Measurements from ENCODE around the gene ZNF385D. TPM values are rescaled to one million over a fixed set of nuclear protein-coding genes. Genes with fewer than 3 reads are reported as not detected.

Gene ZNF385D
- total RNA-seq, 1 donor from 2014 or later, result 42.9 TPM

- Mint-ChIP-seq H3K9me3 (ENCODE audit: unreplicated experiment) (no peaks in the 10 kb centered on the region), H3K4me1 (ENCODE audit: low read depth, unreplicated experiment) (no peaks in the 10 kb centered on the region), H3K36me3 (ENCODE audit: unreplicated experiment) (no peaks in the 10 kb centered on the region), H3K4me3 (ENCODE audit: unreplicated experiment) (no peak overlapping the region), H3K27me3 (ENCODE audit: unreplicated experiment) (no peaks in the 10 kb centered on the region), H3K27ac (ENCODE audit: unreplicated experiment) (no peak overlapping the region)
- no peak for TF ChIP-seq CTCF (IDR thresholded peaks at IDR 0.05; ENCODE audit: partially characterized antibody, unreplicated experiment)
- DNase-seq, result no peak
Measured at GRCh38 chr3:21672303-21672702, 78.7 kb downstream of the ZNF385D start.

DNA sequence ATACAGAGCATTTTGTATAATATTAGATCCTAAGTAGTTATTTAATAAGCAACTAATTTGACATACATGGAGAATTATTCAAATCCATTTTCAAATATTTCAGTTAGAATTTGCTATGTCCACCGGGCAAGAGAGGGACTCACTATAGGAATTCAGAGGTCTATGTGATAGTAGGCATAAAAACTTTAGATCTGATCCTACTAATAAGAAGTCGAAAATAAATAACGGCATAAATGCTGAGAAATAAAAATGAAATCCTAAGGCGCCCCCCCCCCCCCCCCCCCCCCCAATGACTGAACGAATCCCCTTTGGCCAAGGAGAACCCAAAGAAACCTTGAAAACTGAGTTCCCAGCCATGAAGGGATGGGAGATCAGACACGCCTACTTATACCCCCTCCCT lies 80.6 kb downstream of the ZNF385D start:
- H3K4me3 Mint-ChIP-seq (ENCODE audit: unreplicated experiment), result no peak overlapping the region
- H3K27me3 Mint-ChIP-seq (ENCODE audit: unreplicated experiment), result no peaks in the 10 kb centered on the region
- no peaks in the 10 kb centered on the region for H3K9me3 Mint-ChIP-seq (ENCODE audit: unreplicated experiment)

DNA sequence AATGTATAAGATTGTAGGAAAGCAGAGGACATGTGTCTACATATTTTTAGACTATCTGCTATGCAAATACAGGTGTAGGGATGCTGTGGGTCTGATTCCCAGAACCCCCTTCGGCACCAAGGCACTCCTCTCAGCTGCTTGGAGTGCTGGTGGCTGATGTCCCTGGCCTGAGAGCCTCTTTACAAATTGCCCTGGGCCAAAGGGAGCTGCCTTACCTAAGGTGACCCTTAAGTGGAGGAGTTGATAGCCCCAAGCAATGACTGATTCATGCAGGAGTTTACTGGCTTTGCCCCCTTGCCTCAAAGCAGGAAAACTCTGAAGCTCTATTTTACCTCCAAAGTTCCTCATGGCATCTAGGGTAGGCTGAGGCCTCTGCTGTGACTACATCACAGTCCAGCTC lies 83.0 kb downstream of the ZNF385D start:
- peaks cover 5% of the 10 kb centered on the region for H3K4me1 Mint-ChIP-seq (ENCODE audit: low read depth, unreplicated experiment)
- H3K4me3 Mint-ChIP-seq (ENCODE audit: unreplicated experiment), result no peak overlapping the region
- H3K36me3 Mint-ChIP-seq (ENCODE audit: unreplicated experiment), result no peaks in the 10 kb centered on the region
- peaks cover 2% of the 10 kb centered on the region for H3K9me3 Mint-ChIP-seq (ENCODE audit: unreplicated experiment)
- DNase-seq, result no peak
- no peak overlapping the region for H3K27ac Mint-ChIP-seq (ENCODE audit: unreplicated experiment)
- H3K27me3 Mint-ChIP-seq (ENCODE audit: unreplicated experiment), result no peaks in the 10 kb centered on the region
- TF ChIP-seq CTCF (IDR thresholded peaks at IDR 0.05; ENCODE audit: partially characterized antibody, unreplicated experiment), result no peak

More for the DNA sequence above, 80.6 kb downstream of the ZNF385D start:
- Mint-ChIP-seq H3K4me1 (ENCODE audit: low read depth, unreplicated experiment) (no peaks in the 10 kb centered on the region), H3K27ac (ENCODE audit: unreplicated experiment) (no peak overlapping the region), H3K36me3 (ENCODE audit: unreplicated experiment) (no peaks in the 10 kb centered on the region)
- no peak for TF ChIP-seq CTCF (IDR thresholded peaks at IDR 0.05; ENCODE audit: partially characterized antibody, unreplicated experiment)
- DNase-seq, result no peak

DNA sequence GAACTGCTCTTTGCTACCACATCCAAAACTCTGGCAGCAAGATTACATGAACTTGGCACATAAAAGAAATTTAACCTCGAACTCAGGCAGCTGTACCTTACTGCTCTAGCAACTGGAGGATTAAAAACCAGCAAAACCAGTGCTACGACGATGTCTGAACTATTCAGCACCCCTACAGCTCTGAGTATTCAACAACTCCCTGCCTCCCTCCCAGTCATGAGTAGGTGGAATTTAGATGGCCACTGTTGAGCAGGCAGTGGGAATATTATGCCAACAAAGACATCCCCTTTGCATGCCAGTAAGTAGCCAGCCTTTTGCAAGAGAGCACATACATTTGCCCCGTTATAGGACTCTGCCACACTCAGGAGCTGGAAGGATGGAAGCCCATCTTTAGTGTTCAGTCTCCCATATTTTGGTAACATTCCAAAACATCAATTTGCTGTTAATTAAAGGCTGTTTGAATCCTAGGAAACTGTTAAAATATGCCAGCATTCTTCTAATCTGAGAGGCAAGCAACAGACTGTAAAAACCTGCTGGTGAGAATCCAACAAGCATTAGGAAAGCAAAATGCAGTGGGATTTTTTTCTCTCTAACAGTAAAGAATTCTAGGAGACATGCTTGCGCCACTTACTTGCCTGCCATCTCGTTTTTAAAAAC lies 85.4 kb downstream of the ZNF385D start:
- Mint-ChIP-seq H3K9me3 (ENCODE audit: unreplicated experiment) (peaks cover 2% of the 10 kb centered on the region), H3K36me3 (ENCODE audit: unreplicated experiment) (no peaks in the 10 kb centered on the region), H3K4me1 (ENCODE audit: low read depth, unreplicated experiment) (peaks cover 5% of the 10 kb centered on the region), H3K27ac (ENCODE audit: unreplicated experiment) (no peak overlapping the region), H3K4me3 (ENCODE audit: unreplicated experiment) (no peak overlapping the region), H3K27me3 (ENCODE audit: unreplicated experiment) (no peaks in the 10 kb centered on the region)
- TF ChIP-seq CTCF (IDR thresholded peaks at IDR 0.05; ENCODE audit: partially characterized antibody, unreplicated experiment), result no peak
- DNase-seq, result no peak

DNA sequence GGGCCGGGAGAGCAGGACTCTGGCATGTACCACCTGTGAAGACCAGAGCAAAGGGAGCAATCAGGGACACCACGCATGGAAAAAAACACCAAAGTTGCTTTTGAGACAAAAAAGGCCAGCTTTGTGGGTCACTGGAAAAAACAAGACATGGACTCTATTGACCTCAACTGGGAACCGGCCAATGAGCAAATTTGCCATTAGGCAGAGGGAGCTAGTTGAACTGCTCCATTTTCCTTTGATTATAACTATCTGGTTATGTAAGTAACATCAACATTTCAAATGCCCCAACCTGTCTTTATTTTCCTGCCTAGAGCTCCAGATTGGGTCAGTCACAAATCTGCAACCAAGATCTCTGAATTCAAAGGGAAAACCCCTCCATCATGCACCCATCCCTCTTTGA lies 86.0 kb downstream of the ZNF385D start:
- H3K27me3 Mint-ChIP-seq (ENCODE audit: unreplicated experiment), result no peaks in the 10 kb centered on the region
- no peak for TF ChIP-seq CTCF (IDR thresholded peaks at IDR 0.05; ENCODE audit: partially characterized antibody, unreplicated experiment)
- no peaks in the 10 kb centered on the region for H3K36me3 Mint-ChIP-seq (ENCODE audit: unreplicated experiment)
- no peak overlapping the region for H3K4me3 Mint-ChIP-seq (ENCODE audit: unreplicated experiment)
- no peak for DNase-seq
- H3K9me3 Mint-ChIP-seq (ENCODE audit: unreplicated experiment), result peaks cover 2% of the 10 kb centered on the region
- H3K27ac Mint-ChIP-seq (ENCODE audit: unreplicated experiment), result no peak overlapping the region
- H3K4me1 Mint-ChIP-seq (ENCODE audit: low read depth, unreplicated experiment), result peaks cover 5% of the 10 kb centered on the region

All from glutamatergic neuron (in vitro differentiated cells).